GM19463 (cell line): ENCODE data around the gene CHMP6.

Experiments
- ATAC-seq: cut with Tn5 transposase; IDR thresholded peaks from one replicate; pipeline ENCODE4 v1.9.1; 2021; ENCODE audit warnings: mild to moderate bottlenecking, moderate library complexity; ENCODE audit not compliant: unreplicated experiment

CHMP6 gene

GRCh38 chr17:80991645-80992076 is at the start of gene CHMP6:
Gene CHMP6, plus strand, starts transcription at chr17:80991841. Its CDS starts 78 bp downstream, at chr17:80991919.
- no peak for ATAC-seq

GRCh38 chr17:80942423-80943345 is 49.0 kb upstream of the CHMP6 start:
- ATAC-seq = no peak

DNA sequence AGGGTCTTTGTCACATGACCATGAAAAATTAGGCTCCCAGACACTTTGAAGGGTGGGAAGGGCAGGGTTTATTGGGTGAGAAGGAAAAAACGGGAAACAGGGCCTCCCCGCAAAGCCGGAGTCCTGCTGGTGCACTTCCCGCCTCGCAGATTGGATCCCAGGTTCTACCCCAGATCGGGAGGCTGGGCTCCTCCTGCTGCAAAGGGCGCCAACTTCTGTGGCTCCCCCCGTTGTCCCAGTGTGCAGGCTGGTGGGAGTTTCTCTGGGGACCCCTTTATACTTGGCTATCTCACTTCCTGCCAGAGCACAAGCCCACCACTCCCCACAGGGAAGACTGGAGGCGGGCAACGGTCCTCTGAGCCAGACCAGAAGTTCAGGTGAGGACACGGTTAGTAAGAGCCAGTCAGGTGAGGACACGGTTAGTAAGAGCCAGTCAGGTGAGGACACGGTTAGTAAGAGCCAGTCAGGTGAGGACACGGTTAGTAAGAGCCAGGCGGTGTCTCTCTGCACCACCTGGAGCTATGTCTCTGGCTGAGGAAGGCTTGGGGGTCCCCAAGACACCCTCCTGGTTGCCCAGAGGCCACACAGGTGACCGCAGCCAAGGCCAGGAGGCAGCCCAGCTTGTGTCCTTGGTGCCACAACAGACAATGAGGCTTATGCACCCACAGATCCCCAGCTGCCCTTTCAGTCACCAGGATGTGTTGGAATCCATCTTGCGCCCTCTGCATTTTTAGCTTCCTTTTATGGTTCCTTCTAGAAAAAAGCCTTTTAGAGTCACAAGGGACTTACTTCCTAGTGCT is 48.1 kb upstream of the CHMP6 start:
- no peak for ATAC-seq

- ATAC-seq = no peak
Measured at GRCh38 chr17:80944326-80944725, 47.3 kb upstream of the CHMP6 start.

DNA sequence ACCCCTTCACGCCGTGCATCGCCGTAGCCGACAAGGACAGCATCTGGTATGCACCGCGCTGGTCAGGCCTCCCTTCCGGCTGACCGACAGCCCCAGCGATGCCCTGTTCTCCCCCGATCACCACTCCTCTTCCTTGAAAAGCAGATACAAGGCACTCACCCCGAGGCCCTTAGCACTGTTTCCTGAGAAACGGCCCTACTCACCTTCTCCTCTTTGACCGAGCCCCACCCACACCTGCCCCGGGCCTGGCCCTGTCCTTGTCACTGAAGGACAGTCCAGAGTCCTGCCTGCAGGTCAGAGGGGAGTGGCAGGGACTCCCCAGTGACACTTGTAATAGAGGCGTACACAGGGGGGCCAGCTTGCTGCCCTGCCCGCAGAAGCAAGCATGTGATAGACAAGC is 45.9 kb upstream of the CHMP6 start:
- ATAC-seq = no peak

DNA sequence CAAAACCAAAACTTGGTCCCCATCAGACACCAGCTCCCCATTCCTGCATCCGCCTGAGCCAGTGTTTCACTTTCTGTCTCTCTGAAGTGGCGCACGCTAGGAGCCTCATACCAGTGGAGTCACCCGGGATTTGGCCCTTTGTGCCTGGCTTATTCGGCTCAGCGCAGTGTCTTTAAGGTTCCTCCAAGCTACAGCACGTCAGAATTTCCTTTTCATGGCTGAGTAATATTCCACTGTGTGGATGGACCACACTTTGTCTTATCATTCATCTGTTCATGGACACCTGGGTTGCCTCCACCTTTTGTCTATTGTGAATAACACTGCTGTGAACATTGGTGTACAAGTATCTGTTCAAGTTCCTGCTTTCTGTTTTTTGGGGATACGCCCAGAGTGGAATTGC is 45.2 kb upstream of the CHMP6 start:
- ATAC-seq = no peak

DNA sequence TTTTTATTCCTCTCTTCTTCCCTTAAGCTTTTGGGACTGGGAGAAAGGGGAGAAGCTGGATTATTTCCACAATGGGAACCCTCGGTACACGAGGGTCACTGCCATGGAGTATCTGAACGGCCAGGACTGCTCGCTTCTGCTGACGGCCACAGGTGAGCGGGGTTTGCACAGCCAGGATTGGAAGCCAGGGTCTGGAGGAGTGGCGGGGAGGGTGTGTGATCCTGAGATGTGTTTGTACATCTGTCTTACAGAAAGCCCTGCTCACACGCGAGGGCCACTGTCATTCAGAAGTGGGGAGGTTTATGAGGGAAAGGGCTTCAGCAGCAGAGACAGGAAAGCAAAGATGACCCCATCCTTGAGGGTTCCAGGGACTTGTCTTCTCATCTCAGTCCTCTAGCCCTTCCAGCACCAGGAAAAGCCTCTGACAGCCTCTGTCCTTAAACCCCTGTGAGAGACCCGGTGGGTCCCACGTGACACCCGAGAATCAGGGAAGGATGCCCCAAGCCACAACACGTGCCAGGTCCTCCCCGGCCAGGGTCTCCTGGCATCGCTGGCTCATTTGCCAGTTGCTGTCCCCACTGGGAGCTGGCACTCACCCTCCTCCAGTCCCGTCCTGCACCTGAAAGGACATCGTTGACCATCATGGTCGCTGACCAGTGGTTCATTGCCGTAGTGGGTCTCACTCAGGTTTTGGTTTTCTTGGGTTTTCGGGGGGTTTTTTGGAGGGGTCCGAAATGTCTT is 44.3 kb upstream of the CHMP6 start:
- no peak for ATAC-seq

DNA sequence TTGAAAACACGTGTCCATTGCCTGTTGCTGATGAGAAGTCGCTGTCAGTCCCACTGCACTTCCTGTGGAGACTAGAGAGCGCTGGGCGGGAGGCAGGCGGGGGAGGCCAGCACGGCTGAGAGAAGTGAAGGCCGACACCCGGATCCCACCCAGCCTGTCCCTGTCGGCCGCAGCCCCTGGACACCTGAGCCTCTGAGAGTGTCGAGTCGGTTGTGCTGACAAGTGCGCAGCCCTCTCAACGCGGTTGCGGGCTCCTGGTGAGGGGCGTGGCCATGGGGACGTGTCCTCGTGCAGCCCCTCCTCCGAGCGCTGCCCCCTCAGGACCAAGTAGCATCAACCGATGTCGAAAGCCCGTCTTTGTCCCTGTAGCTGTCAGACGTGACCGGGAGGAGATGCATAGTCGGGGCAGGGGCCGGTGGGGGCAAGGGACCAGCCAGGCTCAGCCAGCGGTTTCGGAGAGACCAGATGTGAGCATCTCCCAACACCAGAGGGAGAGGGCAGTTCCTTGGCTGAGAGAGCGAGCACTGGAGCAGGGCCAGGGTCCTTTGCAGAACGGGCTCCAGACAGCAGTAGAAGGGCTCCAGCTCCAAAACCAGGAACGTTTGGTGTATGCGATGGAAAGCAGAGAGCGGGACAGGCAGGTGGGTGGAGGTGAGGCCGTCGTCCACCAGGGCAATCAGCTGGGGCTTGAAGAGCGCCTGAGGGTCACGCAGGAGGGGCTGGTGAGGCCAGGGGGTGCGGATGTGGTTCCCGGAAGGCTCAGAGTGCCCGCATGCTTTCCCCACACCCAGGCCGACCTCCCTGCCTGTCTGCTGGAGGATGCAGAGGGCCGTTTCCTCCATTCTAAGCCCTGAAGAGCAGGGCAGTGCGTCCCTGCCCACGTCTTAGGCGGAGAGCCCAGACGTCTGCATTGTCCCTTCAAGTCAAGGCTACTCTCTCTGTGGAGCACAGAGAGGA is 43.3 kb upstream of the CHMP6 start:
- no peak for ATAC-seq

GRCh38 chr17:80948976-80949450 is 42.6 kb upstream of the CHMP6 start:
- ATAC-seq = no peak

DNA sequence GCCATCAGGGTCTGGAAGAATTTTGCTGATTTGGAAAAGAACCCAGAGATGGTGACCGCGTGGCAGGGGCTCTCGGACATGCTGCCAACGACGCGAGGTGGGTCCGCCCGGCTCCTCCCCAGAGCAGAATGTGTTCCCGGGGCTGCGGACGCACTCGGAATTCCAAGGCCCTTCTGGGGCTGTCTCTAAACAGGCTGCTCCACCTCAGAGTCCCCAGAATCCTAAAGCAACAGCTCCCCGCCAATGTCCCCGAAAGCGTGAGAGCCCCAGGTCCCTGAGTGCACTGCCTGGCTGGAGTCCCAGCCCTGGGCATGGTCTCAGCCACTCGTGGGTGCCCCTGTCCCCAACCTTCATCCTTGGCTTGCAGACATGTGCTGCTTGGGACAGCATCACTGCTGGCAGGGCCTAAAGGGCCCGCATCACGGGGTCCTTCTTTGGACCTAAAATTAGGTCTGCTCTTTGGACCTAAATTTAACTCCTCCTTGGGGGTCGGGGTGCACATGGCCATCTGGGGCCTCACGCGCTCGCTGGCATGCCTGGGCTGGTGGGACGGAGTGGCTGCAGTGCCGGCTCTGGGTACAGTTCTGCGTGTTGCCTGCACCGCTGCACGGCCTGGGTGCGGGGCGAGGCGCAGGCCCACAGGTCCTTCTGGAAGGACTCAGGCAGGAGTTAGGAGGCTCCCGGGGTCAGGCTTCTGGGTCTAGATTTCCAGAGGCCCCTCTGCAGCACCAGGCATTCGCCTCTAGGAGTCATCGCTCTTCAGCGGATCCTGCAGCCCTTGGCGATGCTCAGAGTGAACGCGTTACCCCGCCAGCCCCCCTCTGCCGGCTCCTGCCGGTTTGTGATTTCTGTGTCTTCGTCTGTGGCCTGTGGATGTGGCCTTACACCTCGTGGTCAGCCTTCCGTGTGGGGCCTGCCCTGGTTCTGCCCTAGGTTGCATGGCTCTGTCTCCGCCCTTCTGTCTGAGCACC is 41.9 kb upstream of the CHMP6 start:
- no peak for ATAC-seq

DNA sequence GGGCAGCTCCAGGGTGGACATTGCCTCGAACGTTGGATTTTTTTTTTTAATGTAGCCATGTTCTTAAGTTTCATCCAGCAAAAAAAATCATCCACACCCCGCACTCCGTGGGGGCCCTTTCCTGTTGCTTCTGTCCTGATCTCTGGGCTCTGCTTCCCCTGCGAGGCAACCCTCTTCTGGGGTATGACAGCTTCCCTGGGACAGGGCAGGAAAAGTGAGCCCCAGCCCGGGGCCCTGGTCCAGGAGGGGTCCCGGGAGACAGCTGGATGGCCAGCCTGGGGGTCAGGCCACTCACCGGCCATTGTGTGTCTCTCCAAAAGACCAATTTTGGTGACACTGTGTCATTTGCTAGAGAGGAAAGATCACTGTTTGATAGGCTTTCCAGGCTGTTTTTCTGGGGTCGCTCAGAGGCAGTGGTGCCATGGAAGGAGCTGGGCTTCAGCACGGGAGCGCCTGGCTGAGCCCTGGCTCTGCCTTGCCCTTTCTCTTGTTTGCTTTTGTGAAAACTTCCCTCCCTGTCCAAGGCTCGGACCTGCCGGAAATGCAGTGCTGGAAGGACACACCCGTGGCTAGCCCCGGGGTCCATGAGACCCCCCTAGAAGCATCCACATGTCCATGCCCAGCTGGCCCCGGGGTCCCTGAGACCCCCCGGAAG is 41.0 kb upstream of the CHMP6 start:
- ATAC-seq = no peak

DNA sequence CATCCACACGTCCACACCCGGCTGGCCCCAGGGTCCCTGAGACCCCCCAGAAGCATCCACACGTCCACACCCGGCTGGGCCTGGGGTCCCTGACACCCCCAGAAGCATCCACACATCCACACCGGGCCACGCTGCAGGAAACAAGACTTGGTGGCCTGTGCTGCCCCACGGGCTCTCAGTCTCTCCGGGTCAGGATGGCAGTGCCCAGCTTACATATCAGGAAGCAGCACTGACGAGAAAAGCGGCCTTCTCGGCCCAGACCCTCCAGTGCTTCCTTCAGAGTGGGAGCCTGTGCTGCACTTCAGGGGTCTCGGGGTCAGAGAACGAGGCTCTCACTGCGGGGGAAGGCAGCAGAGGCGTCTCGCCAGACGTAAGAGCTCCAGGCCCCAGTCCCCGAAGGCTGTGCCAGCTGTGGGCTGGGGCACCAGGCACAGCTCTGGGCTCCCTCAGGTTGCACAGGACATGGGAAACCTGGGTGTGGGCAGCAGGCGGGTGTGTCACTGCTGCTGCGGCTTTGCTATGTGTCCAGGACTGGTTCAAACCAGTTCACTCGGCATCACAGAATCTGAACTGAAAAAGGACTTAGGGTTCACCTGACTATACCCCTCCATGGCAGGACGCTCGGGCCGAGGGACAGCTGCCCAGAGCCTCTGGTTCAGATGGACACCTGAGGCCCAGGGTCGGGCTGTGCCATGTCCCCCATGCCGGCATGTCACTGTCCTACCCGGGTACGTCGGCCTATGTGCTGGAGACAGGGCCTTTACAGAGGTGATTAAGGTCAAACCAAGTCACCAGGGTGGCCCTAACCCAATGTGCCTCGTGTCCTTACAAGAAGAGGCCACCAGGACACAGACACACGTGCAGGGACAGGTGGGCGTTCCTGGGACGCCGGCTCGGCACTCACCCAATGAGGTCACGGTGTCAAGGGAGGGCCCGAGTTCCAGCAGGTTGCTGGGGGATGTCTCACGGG is 40.2 kb upstream of the CHMP6 start:
- ATAC-seq = no peak

DNA sequence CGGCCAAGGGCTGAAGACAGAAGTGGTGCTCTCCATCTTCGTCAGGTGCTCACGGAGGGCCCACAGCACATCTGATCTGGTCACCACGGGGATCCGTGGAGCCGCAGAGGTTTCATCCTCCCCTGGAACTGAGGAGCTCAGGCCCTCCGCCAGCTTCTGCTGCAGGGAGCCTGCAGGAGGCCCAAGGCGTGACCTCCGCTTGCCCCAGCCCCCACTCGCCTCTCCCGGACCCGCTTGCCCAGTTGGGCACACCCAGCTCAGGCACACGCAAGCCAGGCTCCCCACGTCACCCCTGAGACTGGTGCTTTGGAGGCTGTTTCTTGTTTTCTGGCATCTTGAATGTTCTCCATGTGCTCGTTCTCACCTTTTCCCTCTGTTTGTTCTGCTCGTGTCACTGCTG is 39.4 kb upstream of the CHMP6 start:
- no peak for ATAC-seq

- ATAC-seq = no peak
Measured at GRCh38 chr17:80953471-80954315, 37.9 kb upstream of the CHMP6 start.

- ATAC-seq = no peak
Measured at GRCh38 chr17:80955078-80955477, 36.6 kb upstream of the CHMP6 start.

- ATAC-seq = no peak
Measured at GRCh38 chr17:80955671-80956280, 35.9 kb upstream of the CHMP6 start.
